Fibroblast of mammary gland (primary cell): Measurements from ENCODE around the gene PGGHG.

Source experiments
- DNase-seq: peaks from one replicate; pipeline ENCODE4 v3.0.0-alpha.2; 2010; ENCODE audit warnings: low read depth
- H3K4me3 ChIP-seq: 2 replicates; pipeline ENCODE4 v1.5.1; 2011; ENCODE audit warnings: low read depth, mild to moderate bottlenecking, low read length, moderate library complexity; ENCODE audit not compliant: control insufficient read depth
- CTCF ChIP-seq: conservative IDR thresholded peaks from 2 replicates; pipeline ENCODE4 v1.5.1; 2011; ENCODE audit warnings: low read depth, low read length, inconsistent platforms; ENCODE audit not compliant: control insufficient read depth, insufficient read depth

PGGHG gene

GRCh38 chr11:335779-336658, 47.1 kb downstream of the PGGHG start:
- DNase-seq: no peak
- no peak for TF ChIP-seq CTCF
- H3K4me3 ChIP-seq: no peak overlapping the region

- DNase-seq: no peak
- no peak for TF ChIP-seq CTCF
- H3K4me3 ChIP-seq: no peak overlapping the region
Measured at GRCh38 chr11:336659-337198, 47.8 kb downstream of the PGGHG start.

GRCh38 chr11:337711-338110, 48.8 kb downstream of the PGGHG start:
- no peak for TF ChIP-seq CTCF
- H3K4me3 ChIP-seq: no peak overlapping the region
- no peak for DNase-seq

- TF ChIP-seq CTCF: no peak
- H3K4me3 ChIP-seq: no peak overlapping the region
- no peak for DNase-seq
Measured at GRCh38 chr11:339963-340362, 51.0 kb downstream of the PGGHG start.

- no peak for DNase-seq
- no peak for TF ChIP-seq CTCF
Measured at GRCh38 chr11:340539-341512, 51.9 kb downstream of the PGGHG start.

GRCh38 chr11:342328-342727, 53.4 kb downstream of the PGGHG start:
- TF ChIP-seq CTCF: no peak
- no peak for DNase-seq
- no peak overlapping the region for H3K4me3 ChIP-seq

More at GRCh38 chr11:340539-341512, 51.9 kb downstream of the PGGHG start:
- H3K4me3 ChIP-seq: no peak overlapping the region
